PC-3 (cell line): ENCODE results near the gene ID2. TPM values are rescaled to one million over a fixed set of nuclear protein-coding genes. Genes with fewer than 3 reads are reported as not detected.

Source experiments
- ATAC-seq: fragments of 200-7000 bp; cut with Tn5 transposase; 2 replicates; pipeline ENCODE4 v1.9.1; 2020; ENCODE audit warnings: mild to moderate bottlenecking, moderate library complexity
- BruUV-seq: library from RNA; stranded (reverse); fragments of 400-500 nt; replicated peaks from 2 replicates; lab custom pipeline; 2021; lab: Mats Ljungman, UMichigan
- CTCF ChIA-PET: fragments of 300-600 bp; sonication (Branson Sonifier 250); formaldehyde crosslinking; loops from one replicate; lab custom pipeline; 2022; ENCODE audit warnings: antibody characterized with exemption; lab: Charles Lee
- POLR2A ChIA-PET: fragments of 300-600 bp; sonication (Branson Sonifier 250); formaldehyde crosslinking; loops from one replicate; lab custom pipeline; 2022; ENCODE audit warnings: antibody characterized with exemption; ENCODE audit not compliant: unreplicated experiment; lab: Charles Lee
- DNase-seq: peaks from one replicate; pipeline ENCODE4 v3.0.0-alpha.2; 2015
- H2AFZ ChIP-seq: fragments of 300-600 bp; sonication (generic); 2 replicates; pipeline ENCODE4 v1.6.0; 2016; ENCODE audit warnings: antibody characterized with exemption, low read length
- H3F3A ChIP-seq: fragments of 300-600 bp; sonication (generic); one replicate; pipeline ENCODE4 v1.6.0; 2017; ENCODE audit warnings: antibody characterized with exemption, low read length, control low read depth, mild to moderate bottlenecking; ENCODE audit not compliant: unreplicated experiment
- H3K27ac ChIP-seq: fragments of 300-600 bp; sonication (generic); 2 replicates; pipeline ENCODE4 v1.5.1; 2016; ENCODE audit warnings: mild to moderate bottlenecking, low read length
- H3K27me3 ChIP-seq: fragments of 300-600 bp; sonication (generic); 2 replicates; pipeline ENCODE4 v1.6.1; 2016; ENCODE audit warnings: low read length, mixed read lengths
- H3K36me3 ChIP-seq: fragments of 300-600 bp; sonication (generic); 2 replicates; pipeline ENCODE4 v1.6.1; 2016; ENCODE audit warnings: low read depth, mixed run types, low read length, mixed read lengths
- H3K4me1 ChIP-seq: fragments of 300-600 bp; sonication (generic); 2 replicates; pipeline ENCODE4 v1.5.1; 2016; ENCODE audit warnings: low read length; ENCODE audit not compliant: insufficient read depth
- H3K4me2 ChIP-seq: fragments of 300-600 bp; sonication (generic); 2 replicates; pipeline ENCODE4 v1.6.0; 2016; ENCODE audit warnings: low read length
- H3K4me3 ChIP-seq: fragments of 300-600 bp; sonication (generic); 2 replicates; pipeline ENCODE4 v1.5.1; 2016; ENCODE audit warnings: mild to moderate bottlenecking, low read length, mixed read lengths
- H3K79me2 ChIP-seq: fragments of 300-600 bp; sonication (generic); 2 replicates; pipeline ENCODE4 v1.6.1; 2017; ENCODE audit warnings: low read length, mixed read lengths
- H3K9ac ChIP-seq: fragments of 300-600 bp; sonication (generic); 2 replicates; pipeline ENCODE4 v1.6.0; 2016; ENCODE audit warnings: mild to moderate bottlenecking, low read length
- H3K9me2 ChIP-seq: fragments of 300-600 bp; sonication (generic); replicated peaks from 2 replicates; pipeline ENCODE4 v1.6.1; 2016; ENCODE audit warnings: mixed run types, low read length, mixed read lengths
- H3K9me3 ChIP-seq: fragments of 300-600 bp; sonication (generic); 2 replicates; pipeline ENCODE4 v1.6.1; 2016; ENCODE audit warnings: low read length, mixed read lengths
- H4K20me1 ChIP-seq: fragments of 300-600 bp; sonication (generic); 2 replicates; pipeline ENCODE4 v1.6.1; 2016; ENCODE audit warnings: low read length, mixed read lengths
- EZH2 ChIP-seq: fragments of 300-600 bp; sonication (generic); IDR thresholded peaks from one replicate; pipeline ENCODE4 v1.6.1; 2017; ENCODE audit warnings: antibody characterized with exemption, mild to moderate bottlenecking, low read length; ENCODE audit not compliant: unreplicated experiment
- EZH2phosphoT487 ChIP-seq: fragments of 300-600 bp; sonication (generic); IDR thresholded peaks from 2 replicates; pipeline ENCODE4 v1.6.1; 2018; ENCODE audit warnings: mild to moderate bottlenecking, antibody characterized with exemption, low read length, borderline replicate concordance
- intact Hi-C: fragments of 100-400 bp; cut with micrococcal nuclease; formaldehyde crosslinking; loops from 2 replicates; pipeline ENCODE4 v1.9.0; 2023
- total RNA-seq: library from RNA; depleted of rRNA; stranded (reverse); fragments of >200 nt; gene quantifications from 2 replicates; pipeline ENCODE4 v1.2.3, GENCODE V29; 2014
- TF ChIP-seq, protein P1 (sequence below): fragments of 300-600 bp; sonication (generic); conservative IDR thresholded peaks from 2 replicates; pipeline ENCODE4 v1.5.1; 2017; ENCODE audit warnings: antibody characterized with exemption, low read depth, mild to moderate bottlenecking, low read length

ID2 gene
- total RNA-seq, 1 experiment from 2014 or later: 92.1 TPM

DNA sequence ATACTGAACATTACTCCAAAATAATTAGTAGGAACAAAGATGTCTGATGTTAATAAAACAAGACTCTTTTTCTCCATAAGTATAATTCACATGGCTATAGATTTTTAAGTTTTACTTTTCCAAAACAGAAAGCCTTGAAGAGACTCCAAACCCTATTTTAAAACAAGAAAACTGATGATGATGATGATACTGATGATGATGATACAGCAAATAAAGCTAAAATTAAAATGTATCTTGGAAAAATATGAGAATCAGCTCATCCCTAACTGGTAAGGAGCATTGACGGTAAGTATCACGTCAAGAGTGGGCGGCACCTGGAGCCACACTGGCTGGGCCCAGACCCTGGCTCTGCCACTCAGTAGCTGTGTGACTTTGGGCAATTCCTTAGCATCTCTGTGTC is 39.6 kb downstream of the ID2 start:
- ChIA-PET POLR2A (no interaction called here), CTCF (no interaction called here)
- H3K36me3 ChIP-seq: no peaks in the 10 kb centered on the region

DNA sequence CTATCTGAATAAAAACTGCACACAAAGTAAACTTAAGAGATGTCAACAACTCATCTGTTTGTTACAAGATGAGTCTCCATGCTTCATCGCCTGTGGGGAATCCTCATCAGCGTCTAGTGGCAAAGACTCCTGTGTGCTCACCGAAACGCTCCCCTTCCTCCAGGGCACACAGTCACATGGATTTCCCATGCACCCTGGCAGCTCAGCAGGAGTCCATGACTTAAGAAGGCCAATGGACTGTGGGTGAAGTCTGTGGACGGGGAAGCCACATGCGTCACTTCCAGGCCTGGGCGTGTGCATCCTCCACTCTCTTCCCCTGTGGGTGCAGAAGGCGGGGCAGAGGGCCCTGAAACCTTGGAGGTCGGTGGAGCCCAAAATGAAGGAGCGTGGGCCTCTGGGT is 41.1 kb downstream of the ID2 start:
- Histone ChIP-seq H3K27me3 (no peaks in the 10 kb centered on the region), H4K20me1 (no peaks in the 10 kb centered on the region), H3K9me2 (no peaks in the 10 kb centered on the region), H3K9me3 (no peaks in the 10 kb centered on the region), H3K36me3 (no peaks in the 10 kb centered on the region), H3K79me2 (no peaks in the 10 kb centered on the region), H2AFZ (no peak overlapping the region), H3F3A (no peaks in the 10 kb centered on the region), H3K4me2 (no peak overlapping the region), H3K4me1 (no peaks in the 10 kb centered on the region; the same call in 1 of the 2 replicates), H3K9ac (no peak overlapping the region), H3K4me3 (no peak overlapping the region), H3K27ac (no peak overlapping the region)
- BruUV-seq: no TSS peak
- intact Hi-C loops: no loop called here
- DNase-seq (no peak), ATAC-seq (no peak)
- TF ChIP-seq EZH2phosphoT487 (no peak), EZH2 (no peak)
- TF ChIP-seq, protein P1, sequence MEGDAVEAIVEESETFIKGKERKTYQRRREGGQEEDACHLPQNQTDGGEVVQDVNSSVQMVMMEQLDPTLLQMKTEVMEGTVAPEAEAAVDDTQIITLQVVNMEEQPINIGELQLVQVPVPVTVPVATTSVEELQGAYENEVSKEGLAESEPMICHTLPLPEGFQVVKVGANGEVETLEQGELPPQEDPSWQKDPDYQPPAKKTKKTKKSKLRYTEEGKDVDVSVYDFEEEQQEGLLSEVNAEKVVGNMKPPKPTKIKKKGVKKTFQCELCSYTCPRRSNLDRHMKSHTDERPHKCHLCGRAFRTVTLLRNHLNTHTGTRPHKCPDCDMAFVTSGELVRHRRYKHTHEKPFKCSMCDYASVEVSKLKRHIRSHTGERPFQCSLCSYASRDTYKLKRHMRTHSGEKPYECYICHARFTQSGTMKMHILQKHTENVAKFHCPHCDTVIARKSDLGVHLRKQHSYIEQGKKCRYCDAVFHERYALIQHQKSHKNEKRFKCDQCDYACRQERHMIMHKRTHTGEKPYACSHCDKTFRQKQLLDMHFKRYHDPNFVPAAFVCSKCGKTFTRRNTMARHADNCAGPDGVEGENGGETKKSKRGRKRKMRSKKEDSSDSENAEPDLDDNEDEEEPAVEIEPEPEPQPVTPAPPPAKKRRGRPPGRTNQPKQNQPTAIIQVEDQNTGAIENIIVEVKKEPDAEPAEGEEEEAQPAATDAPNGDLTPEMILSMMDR: no peak
- ChIA-PET POLR2A (no interaction called here), CTCF (no interaction called here)

More for the DNA sequence above, 39.6 kb downstream of the ID2 start:
- Histone ChIP-seq H3K4me1 (no peaks in the 10 kb centered on the region), H3K4me3 (no peak overlapping the region), H2AFZ (no peak overlapping the region), H3K27ac (no peak overlapping the region), H3K9ac (no peak overlapping the region), H3K9me3 (no peaks in the 10 kb centered on the region), H3K27me3 (no peaks in the 10 kb centered on the region), H3K79me2 (no peaks in the 10 kb centered on the region), H3F3A (no peaks in the 10 kb centered on the region), H4K20me1 (no peaks in the 10 kb centered on the region), H3K4me2 (no peak overlapping the region), H3K9me2 (no peaks in the 10 kb centered on the region)
- BruUV-seq: no TSS peak
- intact Hi-C loops: no loop called here
- ATAC-seq (no peak), DNase-seq (no peak)
- TF ChIP-seq EZH2phosphoT487 (no peak), EZH2 (no peak)
- TF ChIP-seq, protein P1: no peak

DNA sequence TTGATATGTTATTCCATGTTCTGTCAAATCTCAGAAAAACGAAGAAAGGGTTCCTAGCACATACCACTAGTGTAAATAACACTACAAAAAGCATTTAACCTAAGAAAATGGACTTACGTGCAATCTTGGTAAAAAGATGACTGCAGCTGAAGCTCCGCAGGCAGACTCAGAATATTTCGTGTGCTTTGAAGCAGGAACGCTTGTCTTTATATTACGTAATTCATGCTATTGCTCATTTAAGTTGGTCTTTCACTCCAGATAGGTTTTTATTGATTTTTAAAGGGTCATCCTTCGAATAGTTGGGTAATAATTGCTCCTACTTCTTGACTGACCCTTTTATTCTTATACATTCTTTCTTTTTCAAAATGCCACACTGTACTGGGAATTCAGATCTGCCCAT is 44.0 kb downstream of the ID2 start:
- Histone ChIP-seq H3K9ac (no peak overlapping the region), H3F3A (no peaks in the 10 kb centered on the region), H3K4me2 (no peak overlapping the region), H3K4me3 (no peak overlapping the region), H3K9me3 (no peaks in the 10 kb centered on the region), H4K20me1 (no peaks in the 10 kb centered on the region), H3K79me2 (no peaks in the 10 kb centered on the region), H3K27me3 (no peaks in the 10 kb centered on the region), H3K9me2 (no peaks in the 10 kb centered on the region), H3K4me1 (peaks cover 25% of the 10 kb centered on the region), H2AFZ (no peak overlapping the region), H3K36me3 (peaks cover 6% of the 10 kb centered on the region; the same call in 1 of the 2 replicates), H3K27ac (no peak overlapping the region)
- ChIA-PET POLR2A (no interaction called here), CTCF (interaction anchor here (0.6 kb wide), 1 partner anchor 1829 kb away, joined by 5 read pairs; no protein-coding TSS in a partner anchor)
- intact Hi-C loops: no loop called here
- DNase-seq (no peak), ATAC-seq (no peak)
- no TSS peak for BruUV-seq
- TF ChIP-seq EZH2phosphoT487 (no peak), EZH2 (no peak)
- TF ChIP-seq, protein P1: no peak
